Esophagus squamous epithelium (tissue), 4 donors: ENCODE measurements around the gene KCNQ1.

Experiments used
- POLR2A ChIP-seq, 4 donors: fragments of 450-650 bp; IDR thresholded peaks; one replicate each; pipeline ENCODE4 v1.6.1; 2017; ENCODE audit warnings: antibody characterized with exemption in 4 of 4, mild to moderate bottlenecking in 4 of 4, moderate library complexity in 3 of 4
- TF ChIP-seq, protein P1 (sequence below), 6 experiments: fragments of 450-650 bp in 4 of 6; fragments of 200-600 bp in 2 of 6; sonication (generic) in 2 of 6; IDR thresholded peaks; one replicate each; pipeline ENCODE4 v1.5.1; 2016 to 2019; ENCODE audit warnings: antibody characterized with exemption in 6 of 6, mild to moderate bottlenecking in 4 of 6, moderate library complexity in 4 of 6

DNA sequence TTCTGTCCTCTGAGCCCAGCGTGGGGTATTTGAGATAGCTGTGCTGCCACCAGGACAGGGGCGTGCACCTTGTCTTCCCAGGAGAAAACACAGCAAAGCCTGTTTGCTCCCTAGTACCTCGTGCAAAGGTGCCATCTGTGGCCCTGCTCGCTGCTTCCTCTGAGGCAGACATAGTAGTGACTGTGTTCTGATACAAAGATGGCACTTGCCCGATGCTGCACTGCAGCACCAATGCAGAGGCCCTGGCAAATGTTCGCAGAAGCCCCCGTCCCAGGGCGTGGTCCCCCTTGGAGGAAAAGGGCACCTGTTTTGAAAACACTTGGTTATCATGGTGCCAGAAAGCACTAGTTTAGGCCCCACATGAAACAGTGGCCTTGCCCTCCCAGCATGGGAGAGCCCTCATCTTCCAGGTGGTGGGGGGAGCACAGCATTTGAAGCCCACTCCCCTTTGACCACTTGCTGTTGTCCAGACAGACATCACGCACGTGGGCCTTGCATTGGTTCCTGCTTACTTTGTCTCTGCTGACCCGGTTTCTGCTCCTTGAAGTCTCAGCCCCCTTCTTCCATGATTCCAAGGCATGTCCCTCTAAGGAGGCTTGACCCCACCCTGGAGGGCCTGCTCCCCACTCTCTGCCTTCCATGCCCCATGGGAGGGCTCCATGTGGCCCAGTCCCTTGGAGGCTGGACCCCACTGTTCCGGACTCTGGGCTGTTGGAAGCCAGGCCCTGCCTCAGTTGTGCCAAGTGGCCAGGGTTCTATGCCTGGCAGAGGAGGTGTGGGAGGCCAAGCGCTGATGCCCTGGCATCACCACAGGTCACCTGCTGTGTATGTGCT, 145.5 kb downstream of the KCNQ1 start:
- TF ChIP-seq, protein P1, sequence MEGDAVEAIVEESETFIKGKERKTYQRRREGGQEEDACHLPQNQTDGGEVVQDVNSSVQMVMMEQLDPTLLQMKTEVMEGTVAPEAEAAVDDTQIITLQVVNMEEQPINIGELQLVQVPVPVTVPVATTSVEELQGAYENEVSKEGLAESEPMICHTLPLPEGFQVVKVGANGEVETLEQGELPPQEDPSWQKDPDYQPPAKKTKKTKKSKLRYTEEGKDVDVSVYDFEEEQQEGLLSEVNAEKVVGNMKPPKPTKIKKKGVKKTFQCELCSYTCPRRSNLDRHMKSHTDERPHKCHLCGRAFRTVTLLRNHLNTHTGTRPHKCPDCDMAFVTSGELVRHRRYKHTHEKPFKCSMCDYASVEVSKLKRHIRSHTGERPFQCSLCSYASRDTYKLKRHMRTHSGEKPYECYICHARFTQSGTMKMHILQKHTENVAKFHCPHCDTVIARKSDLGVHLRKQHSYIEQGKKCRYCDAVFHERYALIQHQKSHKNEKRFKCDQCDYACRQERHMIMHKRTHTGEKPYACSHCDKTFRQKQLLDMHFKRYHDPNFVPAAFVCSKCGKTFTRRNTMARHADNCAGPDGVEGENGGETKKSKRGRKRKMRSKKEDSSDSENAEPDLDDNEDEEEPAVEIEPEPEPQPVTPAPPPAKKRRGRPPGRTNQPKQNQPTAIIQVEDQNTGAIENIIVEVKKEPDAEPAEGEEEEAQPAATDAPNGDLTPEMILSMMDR (IDR thresholded peaks at IDR 0.05) = no peak
- no peak for TF ChIP-seq POLR2A (IDR thresholded peaks at IDR 0.05)
